Suppressor macrophage (primary cell): Measurements from ENCODE around the gene SETMAR.
A peak's percentile ranks its signal among the peaks of the same experiment; 100 is the strongest.
"Not testable (repeated sequence)": the region's sequence is repeated elsewhere in the genome, so short reads cannot be mapped to it uniquely, and the experiment has no call there.

ENCODE experiments used
- DNase-seq, 4 experiments: peaks; one replicate each; pipeline ENCODE4 v3.0.0-alpha.2; 2020 to 2022
- total RNA-seq, 17 experiments: gene quantifications; one replicate each; lab custom pipeline; 2026; ENCODE audit warnings: mixed read lengths in 6 of 17, inconsistent platforms in 3 of 17; lab: John Stamatoyannopoulos, UW

Gene SETMAR
- total RNA-seq: 3.9 to 11.3 (median 7.3) reads per million in 17 experiments

DNA sequence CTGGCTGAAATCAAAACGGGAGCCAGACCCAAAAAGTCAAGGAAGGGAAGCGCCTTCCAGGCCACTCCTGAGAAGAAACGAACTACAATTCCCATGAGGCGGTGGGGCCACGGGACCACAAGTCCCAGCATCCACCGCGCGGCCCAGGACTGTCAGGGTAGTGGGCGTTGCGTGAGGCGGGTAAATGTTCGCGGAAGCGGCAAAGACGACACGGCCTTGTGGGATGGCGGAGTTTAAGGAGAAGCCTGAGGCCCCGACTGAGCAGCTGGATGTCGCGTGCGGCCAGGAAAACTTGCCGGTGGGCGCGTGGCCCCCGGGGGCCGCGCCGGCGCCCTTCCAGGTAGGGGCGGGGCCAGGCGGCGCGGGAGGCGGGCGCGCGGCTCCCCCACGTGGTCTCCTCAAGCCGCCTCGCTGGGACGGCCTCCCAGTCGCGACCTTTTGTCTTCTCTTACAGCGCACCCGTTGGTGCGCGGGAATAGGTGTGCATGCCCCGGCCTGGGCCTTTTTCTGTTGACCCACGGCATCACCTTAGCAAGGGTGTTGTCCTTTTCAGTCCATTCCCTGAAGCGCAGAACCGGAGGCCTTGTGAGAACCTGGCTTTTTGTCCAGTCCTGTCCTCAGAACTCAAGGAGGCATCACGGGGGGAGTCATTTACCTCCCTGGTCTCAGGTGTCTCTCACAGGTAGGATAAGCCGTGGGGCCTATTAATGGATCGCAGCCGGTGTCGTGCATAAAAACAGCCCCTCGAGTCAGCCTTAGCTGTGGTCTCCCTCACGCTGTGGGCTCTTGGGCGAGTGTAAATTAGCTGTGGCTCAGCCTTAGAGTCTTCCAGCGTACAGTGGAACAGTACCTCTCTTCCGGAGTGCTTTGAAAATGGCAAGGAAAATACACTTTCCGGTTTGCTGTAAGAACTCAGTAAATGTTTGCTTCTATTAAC lies at the start of gene SETMAR:
Gene SETMAR, plus strand, starts transcription at position 183 of the 937 bp plus-strand sequence. Its CDS starts 2 bp downstream, at position 185.
- DNase-seq: peak; percentile 91 to 95 (median 93)

DNA sequence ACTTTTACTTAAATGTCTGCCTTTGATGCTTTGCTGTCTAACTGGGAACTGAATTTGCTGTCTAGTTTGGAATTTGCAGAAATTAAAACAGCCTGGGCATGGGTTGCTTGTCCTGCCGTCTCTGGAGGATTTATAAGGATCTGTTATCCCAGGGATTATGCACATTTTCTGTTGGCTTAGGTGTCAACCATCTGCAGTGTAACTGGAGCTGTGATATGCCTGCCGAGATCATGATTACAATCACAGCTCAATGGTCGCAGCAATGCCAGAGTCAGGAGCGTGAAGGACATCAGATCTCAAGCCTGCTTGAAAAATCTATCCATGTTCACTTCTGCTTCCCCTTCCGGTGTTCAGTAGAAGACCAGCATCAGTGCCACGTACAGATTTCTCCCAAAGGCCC lies 41.8 kb upstream of the SETMAR start:
- DNase-seq: no peak

DNA sequence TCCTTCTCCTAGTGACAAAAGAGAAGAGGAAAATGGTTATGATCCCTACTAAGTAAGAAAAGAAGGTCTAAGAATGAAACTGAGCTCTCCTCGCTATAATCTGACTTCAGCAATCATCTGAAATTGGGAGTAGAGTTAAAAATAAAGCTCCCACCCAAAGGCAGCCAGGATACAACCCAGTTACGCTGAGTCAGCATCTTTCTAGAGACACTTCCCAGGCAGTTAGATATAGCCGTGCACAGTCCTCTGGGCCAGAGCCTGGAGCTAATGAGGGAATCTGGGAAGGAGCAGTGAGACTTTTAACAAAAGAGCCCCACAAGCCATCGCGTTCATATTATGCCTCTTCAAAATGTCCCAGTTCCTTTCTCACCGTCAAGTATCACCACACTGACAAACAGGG lies 39.1 kb upstream of the SETMAR start:
- DNase-seq: no peak

DNA sequence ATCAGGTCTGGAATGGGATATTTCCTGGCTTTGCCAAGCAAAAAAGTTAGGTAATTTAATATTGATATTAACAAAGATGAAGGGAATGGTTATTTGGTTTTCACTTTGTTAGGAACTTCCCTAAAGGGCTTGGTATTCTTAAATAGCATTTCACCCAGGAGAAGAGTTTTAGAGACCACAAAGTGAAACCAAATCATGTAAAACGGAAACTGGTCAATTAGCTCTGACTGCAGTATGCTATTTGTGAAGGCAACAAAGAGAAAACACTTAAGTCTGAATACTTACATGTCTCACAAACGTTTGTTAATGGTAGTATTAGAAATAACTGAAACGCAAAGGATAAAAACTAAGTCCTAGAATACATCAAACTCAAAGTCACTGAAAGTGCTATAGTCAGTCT lies 32.4 kb upstream of the SETMAR start:
- peak; percentile 7 to 60 (median 28) for DNase-seq

DNA sequence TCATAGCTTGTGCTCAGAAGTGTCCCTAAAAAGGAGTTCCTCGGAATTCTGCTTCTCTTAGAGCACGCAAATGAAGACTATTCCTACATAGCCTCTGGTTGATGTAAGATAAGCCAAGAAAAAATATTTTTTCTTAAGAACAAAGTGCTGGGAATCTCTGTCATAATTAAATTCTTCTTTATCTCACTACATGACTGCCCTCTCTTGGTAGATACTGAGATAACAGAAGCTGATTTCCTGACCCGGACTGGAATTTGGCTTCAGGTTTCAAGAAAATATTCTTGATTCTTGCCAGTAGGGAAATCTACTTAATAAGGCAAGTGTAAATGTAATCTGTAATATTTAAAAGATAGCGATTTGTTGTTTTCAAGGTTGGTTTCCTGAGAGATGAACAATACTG lies 31.3 kb upstream of the SETMAR start:
- peak; percentile 42 to 76 (median 55) for DNase-seq

DNA sequence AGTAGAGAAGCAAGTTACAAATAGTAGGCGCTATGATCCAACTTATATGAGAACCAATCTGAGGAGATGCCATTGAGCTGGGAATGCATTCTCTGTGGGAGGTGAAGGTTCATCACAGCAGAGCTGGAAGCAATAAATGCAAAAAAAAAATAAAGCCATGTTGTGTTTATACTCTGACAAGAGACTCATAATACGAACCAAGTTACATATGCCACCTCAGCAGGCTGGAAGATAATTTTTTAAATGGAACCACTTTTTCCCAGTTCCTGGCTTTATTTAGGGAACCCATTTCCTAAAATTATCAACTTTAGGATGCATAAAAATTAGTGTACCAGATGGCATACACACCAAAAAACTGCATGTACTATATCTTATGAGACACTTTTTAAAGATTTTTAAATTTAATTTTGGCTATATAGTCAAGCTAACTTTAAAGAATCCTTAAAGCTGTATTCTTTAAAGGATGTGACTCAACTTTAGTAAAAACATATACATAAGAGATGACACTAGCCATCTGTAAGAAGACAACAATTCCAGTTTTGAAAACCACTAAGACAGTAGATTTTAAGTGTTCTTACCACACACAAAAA lies 23.6 kb upstream of the SETMAR start:
- DNase-seq: no peak

DNA sequence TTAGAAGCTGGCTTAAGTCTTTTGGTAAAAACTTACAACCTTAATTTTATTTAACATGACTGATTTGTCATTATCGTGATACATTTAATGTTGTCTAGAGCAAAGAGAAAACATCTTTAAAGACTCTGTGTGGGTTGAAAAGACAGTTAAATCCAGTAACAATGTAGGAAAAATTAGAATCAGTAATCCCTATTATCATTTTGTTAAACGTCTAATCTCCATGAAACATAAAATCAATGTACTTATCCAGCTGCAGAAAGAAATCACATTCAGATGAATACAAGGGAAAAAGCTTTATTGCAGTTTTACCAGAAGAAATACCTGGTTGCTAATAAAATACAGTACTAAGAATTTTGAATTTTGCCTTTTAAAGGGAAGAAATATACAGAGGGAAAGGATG lies 21.2 kb upstream of the SETMAR start:
- no peak for DNase-seq

DNA sequence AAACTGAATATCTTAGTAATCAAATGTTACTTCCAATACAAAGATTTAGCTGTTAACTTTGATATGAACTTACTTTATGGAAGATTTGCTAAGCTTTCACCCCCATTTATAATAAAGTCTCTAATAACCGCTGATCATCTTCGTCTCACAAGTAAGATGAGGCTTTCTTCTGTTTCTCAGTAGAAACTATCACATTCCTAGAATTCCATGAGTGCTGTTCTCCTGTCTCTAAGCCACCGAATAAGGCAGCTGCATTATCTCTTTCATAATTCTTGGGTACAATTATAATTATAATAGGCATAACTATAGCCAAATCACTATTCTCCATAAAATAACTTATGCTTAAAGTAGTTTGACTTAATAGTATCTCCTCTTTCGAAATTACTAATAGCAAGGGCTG lies 18.3 kb upstream of the SETMAR start:
- no peak for DNase-seq

DNA sequence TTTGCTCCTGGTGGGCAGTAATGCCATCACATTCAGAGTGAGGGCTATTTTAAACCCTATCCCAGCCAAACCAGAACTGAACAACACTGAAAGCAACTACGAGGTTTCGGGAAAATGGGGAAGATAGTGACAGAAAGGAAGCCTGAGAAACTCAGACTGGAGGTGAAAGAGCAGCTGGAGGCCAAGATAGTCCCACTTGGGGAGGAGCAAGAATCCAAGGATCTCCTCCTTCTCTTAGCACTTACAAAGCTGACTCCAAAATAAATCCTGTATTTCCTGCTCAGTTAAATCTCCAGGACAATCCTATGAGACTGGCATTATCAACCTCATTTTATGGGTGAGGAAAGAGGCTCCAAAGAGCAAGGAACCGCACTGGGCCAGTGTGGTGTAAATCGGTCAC lies 14.1 kb upstream of the SETMAR start:
- peak in 2 of 4 experiments; percentile 6 to 15 for DNase-seq

DNA sequence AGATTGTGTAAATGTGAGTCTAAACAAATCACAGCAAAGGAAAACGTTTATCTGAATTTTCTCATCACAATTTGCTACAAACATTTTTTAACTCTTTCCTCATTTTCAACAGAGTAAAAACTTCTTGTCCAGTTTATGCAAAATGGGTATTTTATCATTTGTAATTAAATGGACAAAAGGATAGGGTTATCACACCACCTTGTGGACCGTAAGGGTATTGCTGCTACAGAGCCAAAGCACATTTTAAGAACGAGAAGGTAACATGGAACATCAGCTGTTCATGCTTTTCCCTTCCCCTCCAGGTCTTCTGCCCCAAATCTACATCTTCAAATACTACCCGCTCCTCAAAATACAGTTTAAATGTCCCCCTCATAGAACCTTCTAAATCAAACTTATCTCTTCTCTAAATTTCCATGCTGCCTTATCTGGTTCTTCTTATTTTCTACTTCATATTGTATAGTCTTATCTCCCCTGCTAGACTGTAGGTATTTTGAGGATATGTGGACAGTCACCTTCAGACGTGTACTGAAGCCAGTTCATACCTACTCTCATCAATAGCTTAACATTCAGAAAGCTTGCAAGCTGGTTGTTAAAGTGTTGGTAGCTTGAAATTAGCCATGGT lies 12.8 kb upstream of the SETMAR start:
- peak; percentile 61 to 67 (median 65) for DNase-seq

DNA sequence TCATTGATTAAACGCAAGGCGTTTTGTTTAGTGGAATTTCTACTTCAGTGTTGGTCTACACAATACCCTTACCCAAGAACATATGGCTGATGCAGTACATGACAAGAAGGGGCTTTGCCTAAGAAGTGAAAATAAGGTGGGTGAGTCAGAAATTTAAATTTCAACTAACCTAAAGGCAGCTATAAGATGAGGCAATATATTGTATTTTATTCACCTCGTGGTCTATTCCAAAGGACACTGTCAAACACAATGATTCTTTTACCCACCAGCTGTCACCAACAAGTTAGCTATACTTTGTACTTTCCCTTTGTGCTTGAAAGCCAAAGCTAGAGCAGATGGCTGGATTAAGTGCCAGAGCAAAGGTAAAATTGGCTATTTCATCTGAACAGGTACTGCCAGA lies 10.9 kb upstream of the SETMAR start:
- no peak for DNase-seq

DNA sequence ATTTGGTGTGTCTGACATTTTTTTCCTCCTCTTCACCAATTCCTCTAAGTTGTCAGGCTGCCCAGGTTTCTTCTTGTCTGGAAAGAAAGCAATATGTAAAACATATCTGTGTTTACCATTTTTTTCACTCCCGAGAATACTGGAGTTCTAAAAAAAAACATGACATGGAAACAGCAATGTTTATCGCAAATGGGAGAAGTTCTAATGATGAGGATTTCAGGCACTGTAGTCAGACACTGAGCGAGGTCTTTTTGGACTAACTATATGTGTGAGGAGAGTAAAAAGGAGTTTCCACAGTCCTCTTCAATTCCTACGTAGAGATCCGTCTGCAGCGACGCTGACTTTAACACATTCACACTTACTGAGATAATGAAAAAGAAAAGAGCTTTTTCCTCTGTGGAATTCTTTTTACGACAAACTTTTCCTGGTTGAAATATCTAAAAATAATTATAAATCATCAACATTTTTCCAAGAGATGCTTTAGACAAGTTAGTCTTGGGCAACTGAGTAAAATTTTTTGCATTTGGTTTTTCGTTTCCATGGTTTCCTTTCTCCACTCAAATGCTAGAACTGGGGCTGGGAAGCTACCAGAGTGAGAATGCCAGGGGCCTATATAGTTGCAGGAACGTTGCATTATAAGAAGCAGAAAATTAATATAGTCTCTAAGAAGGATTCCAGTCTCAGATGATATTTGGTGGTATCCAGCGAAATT lies 8.4 kb upstream of the SETMAR start:
- DNase-seq: no peak

DNA sequence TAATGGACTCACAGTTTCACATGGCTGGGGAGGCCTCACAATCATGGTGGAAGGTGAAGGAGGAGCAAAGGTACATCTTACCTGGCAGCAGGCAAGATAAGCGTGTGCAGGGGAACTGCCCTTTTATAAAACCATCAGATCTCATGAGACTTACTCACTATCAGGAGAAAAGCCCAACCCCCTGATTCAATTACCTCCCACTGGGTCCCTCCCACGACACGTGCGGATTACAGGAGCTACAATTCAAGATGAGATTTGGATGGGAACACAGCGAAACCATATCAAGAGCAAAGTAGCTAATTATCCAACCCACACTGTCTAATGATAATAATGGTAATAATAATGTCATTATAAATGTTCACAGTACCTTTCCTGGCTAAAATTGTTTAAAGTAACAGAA lies 6.7 kb upstream of the SETMAR start:
- not testable (repeated sequence) for DNase-seq

DNA sequence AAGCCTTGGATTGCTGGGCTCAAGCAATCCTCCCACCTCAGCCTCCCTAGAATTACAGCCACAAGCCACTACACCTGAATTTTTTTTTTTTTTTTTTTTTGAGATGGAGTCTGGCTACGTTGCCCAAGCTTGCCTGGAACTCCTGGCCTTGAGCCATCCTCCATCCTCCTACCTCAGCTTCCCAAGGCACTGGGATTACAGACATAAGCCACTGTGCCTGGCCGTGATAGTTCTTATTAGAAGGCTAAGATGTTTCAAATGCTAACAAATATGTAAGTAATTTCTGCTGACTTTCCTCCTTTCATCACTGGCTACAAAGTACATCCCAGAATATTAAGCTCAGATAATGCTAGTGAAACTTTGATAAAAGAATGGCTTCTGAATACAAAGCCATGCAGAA lies 5.7 kb upstream of the SETMAR start:
- no peak for DNase-seq

DNA sequence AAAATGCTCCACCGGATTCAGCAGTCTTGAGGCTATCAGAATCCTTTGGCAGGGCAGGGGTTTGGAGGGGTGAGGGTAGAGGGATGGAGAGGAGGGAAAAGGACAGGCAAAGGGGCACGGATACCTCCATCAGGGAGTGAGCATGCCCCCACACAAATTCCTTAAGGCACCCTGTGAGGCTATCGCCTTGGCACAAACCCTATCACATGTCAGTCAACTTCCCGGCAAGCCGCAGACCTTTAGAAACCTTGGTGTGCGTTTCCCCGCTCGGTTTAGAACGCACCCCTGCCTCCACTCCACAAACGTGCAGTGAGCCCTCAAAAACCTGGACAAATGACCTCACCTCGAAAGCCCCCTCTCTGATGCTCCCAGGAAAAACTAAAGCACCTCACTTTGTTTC lies 422 bp upstream of the SETMAR start:
- DNase-seq: no peak

DNA sequence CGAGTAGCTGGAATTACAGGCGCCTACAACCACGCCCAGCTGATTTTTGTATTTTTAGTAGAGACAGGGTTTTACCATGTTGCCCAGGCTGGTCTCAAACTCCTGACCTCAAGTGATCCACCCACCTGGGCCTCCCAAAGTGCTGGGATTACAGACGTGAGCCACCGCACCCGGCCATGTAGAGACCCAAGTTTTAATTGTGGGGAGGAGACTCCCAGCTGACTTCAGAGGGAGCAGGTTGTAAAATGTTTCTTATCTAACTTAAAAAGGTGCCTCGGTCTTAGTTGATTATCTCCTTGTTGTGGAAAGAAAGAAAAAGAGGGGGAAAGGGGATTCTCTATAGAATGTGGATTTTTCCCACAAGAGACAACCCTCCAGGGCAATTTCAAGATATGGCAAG lies 2.0 kb downstream of the SETMAR start:
- not testable (repeated sequence) for DNase-seq

DNA sequence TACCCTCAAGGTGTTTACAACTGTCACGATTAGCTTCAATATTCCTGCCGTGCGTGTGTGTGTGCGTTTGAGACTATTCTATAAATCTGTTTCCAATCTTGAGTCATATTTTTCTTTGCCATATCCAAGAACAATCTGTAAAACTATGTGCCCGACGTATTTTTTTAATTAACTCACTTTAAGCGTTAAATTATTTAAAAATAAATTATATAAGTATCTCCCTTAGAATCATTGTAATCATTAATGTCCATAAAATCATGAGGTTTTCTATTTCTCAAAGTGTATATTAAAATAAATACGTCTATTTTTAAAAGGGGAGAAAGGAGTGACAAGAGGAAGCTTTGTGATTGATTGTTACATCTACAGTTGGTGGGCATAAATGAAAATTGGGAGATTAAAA lies 2.9 kb downstream of the SETMAR start:
- DNase-seq: no peak

DNA sequence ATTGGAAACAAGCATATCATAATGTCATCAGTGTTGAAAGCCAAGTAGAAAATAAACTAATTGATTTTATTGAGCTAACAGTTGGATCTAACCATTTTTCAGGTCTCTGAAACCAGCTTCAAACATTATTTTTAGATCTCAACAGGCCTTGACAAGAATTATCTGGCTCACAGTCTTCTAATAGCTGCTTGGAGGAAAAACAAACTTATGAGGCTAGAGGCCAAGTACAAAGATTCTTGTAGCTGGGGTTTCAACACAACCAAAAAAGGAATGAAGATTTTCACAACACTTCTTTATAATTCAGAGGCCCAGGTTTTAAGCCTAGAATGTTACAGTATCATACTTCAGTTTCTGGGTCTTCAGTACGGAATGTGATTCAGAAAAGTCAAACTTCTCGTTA lies 3.7 kb downstream of the SETMAR start:
- DNase-seq: no peak

DNA sequence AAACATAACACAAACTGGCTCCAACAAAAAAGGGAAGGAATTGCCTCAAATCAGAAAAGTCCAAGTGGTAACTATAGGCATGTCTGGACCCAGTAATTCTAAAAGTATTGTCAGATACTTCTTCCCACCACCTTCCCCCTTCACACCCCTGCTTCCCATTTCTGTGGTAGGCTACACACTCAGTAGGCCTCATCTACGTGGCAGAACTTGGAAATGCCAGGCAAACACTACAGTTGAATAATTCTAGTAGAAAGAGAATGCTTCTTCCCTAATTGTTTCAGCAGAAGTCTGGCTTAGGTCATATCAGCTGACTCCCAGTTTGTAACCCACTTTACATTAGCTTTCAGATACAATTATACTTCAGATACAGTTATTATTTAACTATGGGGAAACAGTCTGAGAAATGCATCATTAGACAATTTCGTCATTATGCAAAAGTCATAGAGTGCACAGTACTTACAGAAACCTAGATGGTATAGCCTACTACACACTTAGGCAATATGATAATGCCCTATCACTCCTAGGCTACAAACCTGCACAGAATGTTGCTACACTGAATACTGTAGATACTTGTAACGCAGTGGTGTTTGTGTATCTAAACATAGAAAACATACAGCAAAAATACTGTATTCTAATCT lies 6.4 kb downstream of the SETMAR start:
- DNase-seq: peak; percentile 80 to 95 (median 88)

DNA sequence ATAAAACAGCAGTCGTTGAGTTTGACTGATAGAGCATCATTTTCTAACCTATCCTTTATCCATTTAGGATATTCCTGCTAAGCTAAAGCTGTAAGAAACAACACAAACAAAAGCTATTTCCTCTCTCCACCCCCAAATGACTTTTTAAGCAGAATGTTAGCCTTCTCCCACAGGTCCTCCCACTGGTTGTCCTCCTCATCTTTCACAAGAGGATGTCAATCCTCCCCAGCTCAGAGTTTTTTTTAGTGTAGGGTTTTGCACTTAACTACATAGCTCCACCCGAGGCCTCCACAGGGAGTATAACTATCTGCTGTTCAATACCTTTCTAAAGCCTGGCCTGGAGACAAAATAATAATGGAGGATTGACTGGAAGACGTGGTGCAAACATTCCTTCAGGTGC lies 7.8 kb downstream of the SETMAR start:
- peak; percentile 21 to 77 (median 66) for DNase-seq

DNA sequence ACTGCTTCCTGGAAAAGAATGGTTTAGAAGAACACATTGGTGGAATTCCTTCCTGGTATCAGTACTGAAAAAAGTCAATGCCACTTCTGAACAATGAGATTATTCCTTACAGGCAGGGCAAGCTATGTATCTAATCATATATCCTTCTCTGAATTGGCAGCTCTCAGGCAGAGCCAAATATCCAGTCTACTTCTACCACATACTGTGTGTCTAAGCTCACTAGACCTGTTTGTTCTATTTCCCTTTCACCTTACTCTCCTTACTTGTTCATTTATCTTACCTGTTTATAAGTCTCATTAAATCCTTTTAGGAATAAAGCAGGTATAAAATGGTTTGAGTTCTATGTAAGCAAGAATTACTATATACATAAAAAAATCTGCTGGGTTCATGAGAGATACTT lies 8.3 kb downstream of the SETMAR start:
- DNase-seq: no peak

DNA sequence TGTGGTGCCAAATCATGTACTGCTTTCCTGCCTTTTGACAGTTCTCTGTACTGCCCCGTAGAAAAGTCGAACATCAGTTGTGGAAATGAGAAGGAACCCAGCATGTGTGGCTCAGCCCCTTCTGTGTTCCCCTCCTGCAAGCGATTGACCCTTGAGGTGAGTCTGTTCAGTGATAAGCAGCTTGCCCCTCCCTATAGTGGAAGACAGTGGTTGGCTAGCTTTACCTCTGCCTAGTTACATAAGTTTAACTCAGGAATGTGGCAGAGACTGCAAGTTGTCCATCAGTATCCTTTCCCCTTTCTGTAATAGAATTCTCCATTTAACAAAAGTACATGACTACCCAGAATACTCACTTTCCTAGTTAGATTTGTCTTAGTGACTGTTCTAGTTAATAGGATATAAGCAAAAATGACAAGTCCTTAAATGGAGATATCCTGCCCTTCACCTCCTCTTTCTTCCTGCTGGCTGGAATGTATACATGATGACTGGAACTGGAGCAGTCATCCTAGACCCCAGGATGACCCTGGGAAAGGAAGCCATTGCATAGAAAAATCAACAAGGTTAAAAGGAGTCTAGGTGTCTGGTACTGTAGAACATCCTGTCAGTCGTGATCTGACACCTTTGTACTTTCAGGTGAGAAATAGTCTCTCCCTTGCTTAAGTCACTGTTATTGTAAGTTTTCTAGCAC lies 10.6 kb downstream of the SETMAR start:
- DNase-seq: no peak
